NCI-H510A (cell line): Measurements from ENCODE around the gene FAF2.
"Not testable (repeated sequence)": the region's sequence is repeated elsewhere in the genome, so short reads cannot be mapped to it uniquely, and the experiment has no call there.

Experiments used
- DNase-seq: peaks from one replicate; lab custom pipeline; 2025; lab: John Stamatoyannopoulos, UW

Gene FAF2

GRCh38 chr5:176418251-176418650, 29.9 kb upstream of the FAF2 start:
- no peak for DNase-seq

GRCh38 chr5:176420086-176420485, 28.1 kb upstream of the FAF2 start:
- no peak for DNase-seq

- DNase-seq: no peak
These were observed 27.1 kb upstream of the FAF2 start for GRCh38 chr5:176420972-176421544.

GRCh38 chr5:176424181-176424580, 24.0 kb upstream of the FAF2 start:
- DNase-seq: no peak

GRCh38 chr5:176425138-176425537, 23.0 kb upstream of the FAF2 start:
- no peak for DNase-seq

- DNase-seq: no peak
These were observed 22.4 kb upstream of the FAF2 start for GRCh38 chr5:176425791-176426190.

- DNase-seq: no peak
These were observed 21.3 kb upstream of the FAF2 start for GRCh38 chr5:176426876-176427275.

GRCh38 chr5:176427971-176428370, 20.2 kb upstream of the FAF2 start:
- no peak for DNase-seq

GRCh38 chr5:176429972-176430371, 18.2 kb upstream of the FAF2 start:
- no peak for DNase-seq

- DNase-seq: no peak
These were observed 15.5 kb upstream of the FAF2 start for GRCh38 chr5:176432707-176433106.

- no peak for DNase-seq
These were observed 11.5 kb upstream of the FAF2 start for GRCh38 chr5:176436656-176437055.

- DNase-seq: no peak
These were observed 9.0 kb upstream of the FAF2 start for GRCh38 chr5:176438959-176439757.

GRCh38 chr5:176440927-176441706, 7.1 kb upstream of the FAF2 start:
- DNase-seq: no peak

- no peak for DNase-seq
These were observed 6.3 kb upstream of the FAF2 start for GRCh38 chr5:176441921-176442323.

GRCh38 chr5:176442911-176443310, 5.3 kb upstream of the FAF2 start:
- DNase-seq: not testable (repeated sequence)

GRCh38 chr5:176444742-176445141, 3.4 kb upstream of the FAF2 start:
- DNase-seq: no peak

- no peak for DNase-seq
These were observed 2.0 kb upstream of the FAF2 start for GRCh38 chr5:176446028-176446665.

- no peak for DNase-seq
These were observed 1.1 kb upstream of the FAF2 start for GRCh38 chr5:176446884-176447590.

- DNase-seq: no peak
These were observed 601 bp upstream of the FAF2 start for GRCh38 chr5:176447591-176447977.

GRCh38 chr5:176450077-176450476, 1.9 kb downstream of the FAF2 start:
- no peak for DNase-seq

GRCh38 chr5:176454724-176455394, 6.7 kb downstream of the FAF2 start:
- no peak for DNase-seq
